ENCODE results near the gene EXOSC1.
"Not testable (repeated sequence)": the region's sequence is repeated elsewhere in the genome, so short reads cannot be mapped to it uniquely, and the experiment has no call there.

EXOSC1 gene

GRCh38 chr10:97474918-97475317 lies 29.1 kb upstream of the EXOSC1 start:
- TF ChIP-seq CTCF (IDR thresholded peaks at IDR 0.05; ENCODE audit: insufficient read depth, low read depth, low read length, missing control alignments), result no peak
- DNase-seq (ENCODE audit: low read depth), result no peak
- H3K4me3 ChIP-seq (ENCODE audit: low read length), result no peak overlapping the region

GRCh38 chr10:97468781-97469180 lies 23.0 kb upstream of the EXOSC1 start:
- not testable (repeated sequence) for H3K4me3 ChIP-seq (ENCODE audit: low read length); DNase-seq (ENCODE audit: low read depth)

GRCh38 chr10:97468162-97468561 lies 22.4 kb upstream of the EXOSC1 start:
- TF ChIP-seq CTCF (IDR thresholded peaks at IDR 0.05; ENCODE audit: insufficient read depth, low read depth, low read length, missing control alignments), result no peak
- no peak overlapping the region for H3K4me3 ChIP-seq (ENCODE audit: low read length)
- peak; percentile 75 for DNase-seq (ENCODE audit: low read depth)

GRCh38 chr10:97466755-97467154 lies 20.9 kb upstream of the EXOSC1 start:
- no peak overlapping the region for H3K4me3 ChIP-seq (ENCODE audit: low read length)
- DNase-seq (ENCODE audit: low read depth), result peak; percentile 78
- no peak for TF ChIP-seq CTCF (IDR thresholded peaks at IDR 0.05; ENCODE audit: insufficient read depth, low read depth, low read length, missing control alignments)

GRCh38 chr10:97465982-97466381 lies 20.2 kb upstream of the EXOSC1 start:
- DNase-seq (ENCODE audit: low read depth), result no peak
- no peak for TF ChIP-seq CTCF (IDR thresholded peaks at IDR 0.05; ENCODE audit: insufficient read depth, low read depth, low read length, missing control alignments)

GRCh38 chr10:97464226-97464625 lies 18.4 kb upstream of the EXOSC1 start:
- TF ChIP-seq CTCF (IDR thresholded peaks at IDR 0.05; ENCODE audit: insufficient read depth, low read depth, low read length, missing control alignments), result no peak
- no peak overlapping the region for H3K4me3 ChIP-seq (ENCODE audit: low read length)
- no peak for DNase-seq (ENCODE audit: low read depth)

More at GRCh38 chr10:97465982-97466381, 20.2 kb upstream of the EXOSC1 start:
- no peak overlapping the region for H3K4me3 ChIP-seq (ENCODE audit: low read length)

- H3K4me3 ChIP-seq (ENCODE audit: low read length), result no peak overlapping the region
- TF ChIP-seq CTCF (IDR thresholded peaks at IDR 0.05; ENCODE audit: insufficient read depth, low read depth, low read length, missing control alignments), result peak; percentile 96
- DNase-seq (ENCODE audit: low read depth), result peak; percentile 73
Observed at GRCh38 chr10:97463363-97464132, 17.7 kb upstream of the EXOSC1 start.

Measured in epithelial cell of esophagus (primary cell).